Activated CD8-positive, alpha-beta T cell treated with anti-CD3 and anti-CD28 coated beads for 36 hours (primary cell): Measurements from ENCODE around the gene SERPINB1. TPM values are rescaled to one million over a fixed set of nuclear protein-coding genes. Genes with fewer than 3 reads are reported as not detected.

Source experiments
- ATAC-seq: fragments of 200-7000 bp; cut with Tn5 transposase; one replicate; pipeline ENCODE4 v1.10.0; 2021; ENCODE audit warnings: mild to moderate bottlenecking, moderate library complexity
- CTCF ChIA-PET: fragments of 350-600 bp; sonication (Branson Sonifier 250); formaldehyde crosslinking; loops from one replicate; lab custom pipeline; 2021; ENCODE audit warnings: antibody characterized with exemption; lab: Charles Lee
- POLR2A ChIA-PET: fragments of 350-600 bp; sonication (Branson Sonifier 250); formaldehyde crosslinking; loops from one replicate; lab custom pipeline; 2021; ENCODE audit warnings: antibody characterized with exemption; lab: Charles Lee
- DNase-seq: peaks from one replicate; pipeline ENCODE4 v3.0.0-alpha.2; 2020
- H3K27ac Mint-ChIP-seq: one replicate; pipeline ENCODE4 v1.8.0; 2021; ENCODE audit warnings: mild to moderate bottlenecking, mixed read lengths
- H3K27me3 Mint-ChIP-seq: one replicate; pipeline ENCODE4 v1.8.0; 2021; ENCODE audit warnings: mixed read lengths
- H3K36me3 Mint-ChIP-seq: one replicate; pipeline ENCODE4 v1.8.0; 2021; ENCODE audit warnings: low read depth, mixed read lengths
- H3K4me1 Mint-ChIP-seq: one replicate; pipeline ENCODE4 v1.8.0; 2021; ENCODE audit warnings: low read depth, mixed read lengths
- H3K4me3 Mint-ChIP-seq: one replicate; pipeline ENCODE4 v1.8.0; 2021; ENCODE audit warnings: mild to moderate bottlenecking, moderate library complexity, mixed read lengths
- H3K9me3 Mint-ChIP-seq: one replicate; pipeline ENCODE4 v1.8.0; 2021; ENCODE audit warnings: mixed read lengths
- intact Hi-C: fragments of 100-400 bp; cut with micrococcal nuclease; formaldehyde crosslinking; loops from one replicate; pipeline ENCODE4 v1.10.0; 2022
- total RNA-seq, 2 experiments: library from RNA; stranded (reverse); gene quantifications; one replicate each; pipeline ENCODE4 v1.2.3, GENCODE V29; 2021
- TF ChIP-seq, protein P1 (sequence below): fragments of 200-600 bp; IDR thresholded peaks from one replicate; pipeline ENCODE4 v1.8.0; 2022; ENCODE audit warnings: antibody characterized with exemption, mild to moderate bottlenecking

SERPINB1 gene
- total RNA-seq, 2 experiments from 2014 or later, result 55.8 to 60.0 TPM

DNA sequence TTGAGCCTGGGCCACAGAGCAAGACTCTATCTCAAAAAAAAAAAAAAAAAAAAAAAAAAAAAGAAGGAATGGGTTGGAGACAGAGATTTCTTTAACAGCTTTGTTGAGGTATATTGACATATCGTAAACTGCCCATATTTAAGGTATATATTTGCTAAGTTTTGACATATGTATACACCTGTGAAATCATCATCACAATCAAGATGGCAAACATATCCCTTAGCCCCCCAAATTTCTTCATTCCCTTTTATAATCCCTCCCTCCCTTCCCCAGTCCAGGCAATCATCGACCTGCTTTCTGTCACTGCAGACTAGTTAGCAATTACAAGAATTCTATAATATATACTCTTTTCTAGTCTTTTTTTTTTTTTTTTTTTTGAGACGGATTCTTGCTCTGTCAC, 29.0 kb downstream of the SERPINB1 start:
- Mint-ChIP-seq H3K9me3 (peaks cover 22% of the 10 kb centered on the region), H3K4me3 (no peak overlapping the region), H3K36me3 (peaks cover 10% of the 10 kb centered on the region), H3K27ac (no peak overlapping the region), H3K4me1 (peaks cover 18% of the 10 kb centered on the region), H3K27me3 (no peaks in the 10 kb centered on the region)
- TF ChIP-seq, protein P1, sequence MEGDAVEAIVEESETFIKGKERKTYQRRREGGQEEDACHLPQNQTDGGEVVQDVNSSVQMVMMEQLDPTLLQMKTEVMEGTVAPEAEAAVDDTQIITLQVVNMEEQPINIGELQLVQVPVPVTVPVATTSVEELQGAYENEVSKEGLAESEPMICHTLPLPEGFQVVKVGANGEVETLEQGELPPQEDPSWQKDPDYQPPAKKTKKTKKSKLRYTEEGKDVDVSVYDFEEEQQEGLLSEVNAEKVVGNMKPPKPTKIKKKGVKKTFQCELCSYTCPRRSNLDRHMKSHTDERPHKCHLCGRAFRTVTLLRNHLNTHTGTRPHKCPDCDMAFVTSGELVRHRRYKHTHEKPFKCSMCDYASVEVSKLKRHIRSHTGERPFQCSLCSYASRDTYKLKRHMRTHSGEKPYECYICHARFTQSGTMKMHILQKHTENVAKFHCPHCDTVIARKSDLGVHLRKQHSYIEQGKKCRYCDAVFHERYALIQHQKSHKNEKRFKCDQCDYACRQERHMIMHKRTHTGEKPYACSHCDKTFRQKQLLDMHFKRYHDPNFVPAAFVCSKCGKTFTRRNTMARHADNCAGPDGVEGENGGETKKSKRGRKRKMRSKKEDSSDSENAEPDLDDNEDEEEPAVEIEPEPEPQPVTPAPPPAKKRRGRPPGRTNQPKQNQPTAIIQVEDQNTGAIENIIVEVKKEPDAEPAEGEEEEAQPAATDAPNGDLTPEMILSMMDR, result no peak
- ChIA-PET CTCF (interaction anchor here (1.1 kb wide), 1 partner anchor 22 kb away, joined by 4 read pairs; no protein-coding TSS in a partner anchor), POLR2A (no interaction called here)
- no peak for ATAC-seq
- DNase-seq, result no peak
- intact Hi-C loops, result no loop called here

DNA sequence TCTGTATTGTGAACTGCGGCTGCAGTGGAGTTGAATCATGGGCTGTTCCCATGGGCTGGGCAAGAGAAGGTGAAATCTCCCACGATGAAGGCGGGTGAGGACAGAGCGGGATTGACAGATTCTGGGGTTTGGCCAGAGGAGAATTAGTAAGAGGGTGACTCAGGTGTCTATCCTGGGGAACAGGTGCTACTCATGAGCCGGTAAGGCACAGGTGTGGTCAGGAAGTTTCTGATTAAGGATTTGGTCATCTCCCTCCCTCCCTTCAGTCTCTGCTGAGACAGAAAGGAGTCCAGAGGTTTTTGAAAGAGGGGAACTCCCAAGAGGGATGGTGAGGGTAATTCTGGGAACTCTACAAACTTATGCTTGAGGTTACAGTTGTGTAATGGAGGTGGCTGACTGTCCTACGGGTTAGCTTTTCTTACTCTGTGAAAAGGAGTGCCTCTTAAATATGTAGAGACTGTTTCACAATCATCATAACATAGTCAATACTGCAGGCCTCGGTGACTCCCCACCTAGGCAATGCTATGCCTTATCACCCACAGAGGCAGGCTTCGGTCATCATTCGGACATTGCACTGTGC, 31.5 kb downstream of the SERPINB1 start:
- H3K27ac Mint-ChIP-seq, result no peak overlapping the region
- intact Hi-C loops, result no loop called here
- ChIA-PET CTCF (interaction anchor here (1.3 kb wide), 1 partner anchor 122 kb away, joined by 3 read pairs; no protein-coding TSS in a partner anchor), POLR2A (no interaction called here)
- H3K4me3 Mint-ChIP-seq, result no peak overlapping the region
- H3K27me3 Mint-ChIP-seq, result no peaks in the 10 kb centered on the region
- H3K4me1 Mint-ChIP-seq, result peaks cover 12% of the 10 kb centered on the region
- TF ChIP-seq, protein P1, result no peak
- H3K36me3 Mint-ChIP-seq, result no peaks in the 10 kb centered on the region
- peak; percentile 69 for ATAC-seq
- peaks cover 2% of the 10 kb centered on the region for H3K9me3 Mint-ChIP-seq
- DNase-seq, result no peak

DNA sequence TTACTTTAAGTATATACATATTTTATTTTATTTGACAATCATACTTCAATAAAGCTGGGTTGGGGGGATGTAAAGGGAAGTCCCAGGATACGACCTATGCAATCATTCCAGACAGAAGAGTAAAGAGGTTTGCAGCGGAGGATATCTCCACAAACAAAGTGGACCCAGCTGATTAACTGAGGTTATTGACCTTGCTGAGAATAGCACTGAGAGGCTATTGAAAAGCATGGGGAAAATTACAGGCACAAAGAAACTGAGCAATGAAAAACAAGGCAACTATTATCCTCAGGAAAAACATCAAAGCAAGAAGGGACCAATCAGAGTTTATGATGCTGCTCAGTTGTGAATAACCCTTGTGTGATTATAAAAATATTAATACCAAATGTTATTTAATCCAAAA, 32.6 kb downstream of the SERPINB1 start:
- intact Hi-C loops, result no loop called here
- Mint-ChIP-seq H3K27ac (no peak overlapping the region), H3K27me3 (no peaks in the 10 kb centered on the region), H3K4me1 (peaks cover 12% of the 10 kb centered on the region), H3K9me3 (no peaks in the 10 kb centered on the region), H3K36me3 (no peaks in the 10 kb centered on the region), H3K4me3 (no peak overlapping the region)
- TF ChIP-seq, protein P1, result no peak
- CTCF ChIA-PET, result interaction anchor here (1.1 kb wide), 1 partner anchor 17 kb away, joined by 3 read pairs; no protein-coding TSS in a partner anchor
- no peak for DNase-seq
- POLR2A ChIA-PET, result no interaction called here
- no peak for ATAC-seq

DNA sequence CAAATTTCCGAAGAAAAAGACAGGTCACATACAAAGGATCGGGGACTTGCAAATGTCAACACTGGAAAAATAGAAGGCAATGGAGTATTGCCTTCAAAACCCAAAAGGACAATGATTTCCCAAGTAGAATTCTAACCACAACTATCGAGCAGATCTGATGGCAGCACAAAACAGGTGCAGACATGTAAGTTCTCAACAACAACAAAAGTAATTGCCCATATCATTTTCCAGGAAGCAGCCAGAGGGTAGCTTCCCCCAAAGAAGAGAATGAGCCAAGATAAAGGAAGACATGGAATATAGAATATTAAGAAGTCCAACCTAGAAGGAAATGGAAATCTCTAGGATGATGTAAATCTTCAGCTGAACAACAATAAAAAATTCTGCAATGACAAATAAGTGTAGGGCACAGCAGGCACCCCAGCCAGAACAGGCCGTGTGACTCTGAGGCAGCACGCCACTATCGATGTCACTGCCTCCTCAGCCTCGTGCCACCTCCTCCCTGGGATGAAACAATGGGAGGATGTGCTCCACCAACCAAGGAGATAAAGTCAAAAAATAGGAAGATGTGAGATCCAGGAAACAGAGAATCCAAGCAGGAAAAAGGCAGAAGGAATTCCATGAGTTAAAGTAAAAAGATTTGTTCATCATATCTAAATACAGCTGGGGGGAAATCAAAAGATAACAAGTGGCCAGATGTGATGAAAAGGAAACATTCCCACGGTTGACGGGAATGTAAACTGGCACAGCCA, 34.1 kb downstream of the SERPINB1 start:
- intact Hi-C loops, result no loop called here
- no peaks in the 10 kb centered on the region for H3K27me3 Mint-ChIP-seq
- H3K36me3 Mint-ChIP-seq, result no peaks in the 10 kb centered on the region
- ATAC-seq (no peak), DNase-seq (no peak)
- no peak overlapping the region for H3K4me3 Mint-ChIP-seq
- H3K9me3 Mint-ChIP-seq, result no peaks in the 10 kb centered on the region
- no peak overlapping the region for H3K27ac Mint-ChIP-seq
- peaks cover 12% of the 10 kb centered on the region for H3K4me1 Mint-ChIP-seq
- TF ChIP-seq, protein P1, result no peak
- ChIA-PET CTCF (interaction anchor here (0.7 kb wide), 1 partner anchor 10 kb away, joined by 3 read pairs; no protein-coding TSS in a partner anchor), POLR2A (interaction anchor here (0.6 to 0.7 kb wide), 2 partner anchors 77 to 683 kb away, joined by 3 to 4 read pairs; no protein-coding TSS in a partner anchor)

DNA sequence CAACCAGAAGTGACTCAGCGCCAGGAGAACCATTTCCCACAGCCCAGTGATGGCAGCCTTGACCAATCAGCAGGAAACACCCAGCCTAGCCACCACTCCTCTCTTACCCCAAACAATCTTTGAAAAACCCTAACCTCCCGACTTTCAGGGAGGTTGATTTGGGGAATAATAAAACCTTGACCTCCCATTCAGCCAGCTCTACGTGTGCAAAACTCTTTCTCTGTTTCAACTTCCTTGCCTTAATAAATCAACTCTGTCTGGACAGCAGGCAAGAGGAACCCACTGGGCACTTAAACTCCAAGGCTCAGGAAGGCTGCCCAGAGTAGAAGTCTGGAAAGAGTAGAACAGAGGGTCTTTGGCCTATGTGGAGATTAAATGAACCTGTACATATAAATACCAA, 35.0 kb downstream of the SERPINB1 start:
- Mint-ChIP-seq H3K27ac (no peak overlapping the region), H3K27me3 (no peaks in the 10 kb centered on the region), H3K4me3 (no peak overlapping the region), H3K4me1 (peaks cover 12% of the 10 kb centered on the region), H3K9me3 (no peaks in the 10 kb centered on the region), H3K36me3 (no peaks in the 10 kb centered on the region)
- ChIA-PET POLR2A (no interaction called here), CTCF (interaction anchor here (1.1 kb wide), 1 partner anchor 12 kb away, joined by 3 read pairs; no protein-coding TSS in a partner anchor)
- TF ChIP-seq, protein P1, result no peak
- intact Hi-C loops, result no loop called here
- DNase-seq, result no peak
- ATAC-seq, result no peak
